ENCODE measurements around the gene NAGPA. TPM values are rescaled to one million over a fixed set of nuclear protein-coding genes. Genes with fewer than 3 reads are reported as not detected.

The NAGPA gene
- polyA plus RNA-seq, 1 donor from 2014 or later: 36.6 TPM

DNA sequence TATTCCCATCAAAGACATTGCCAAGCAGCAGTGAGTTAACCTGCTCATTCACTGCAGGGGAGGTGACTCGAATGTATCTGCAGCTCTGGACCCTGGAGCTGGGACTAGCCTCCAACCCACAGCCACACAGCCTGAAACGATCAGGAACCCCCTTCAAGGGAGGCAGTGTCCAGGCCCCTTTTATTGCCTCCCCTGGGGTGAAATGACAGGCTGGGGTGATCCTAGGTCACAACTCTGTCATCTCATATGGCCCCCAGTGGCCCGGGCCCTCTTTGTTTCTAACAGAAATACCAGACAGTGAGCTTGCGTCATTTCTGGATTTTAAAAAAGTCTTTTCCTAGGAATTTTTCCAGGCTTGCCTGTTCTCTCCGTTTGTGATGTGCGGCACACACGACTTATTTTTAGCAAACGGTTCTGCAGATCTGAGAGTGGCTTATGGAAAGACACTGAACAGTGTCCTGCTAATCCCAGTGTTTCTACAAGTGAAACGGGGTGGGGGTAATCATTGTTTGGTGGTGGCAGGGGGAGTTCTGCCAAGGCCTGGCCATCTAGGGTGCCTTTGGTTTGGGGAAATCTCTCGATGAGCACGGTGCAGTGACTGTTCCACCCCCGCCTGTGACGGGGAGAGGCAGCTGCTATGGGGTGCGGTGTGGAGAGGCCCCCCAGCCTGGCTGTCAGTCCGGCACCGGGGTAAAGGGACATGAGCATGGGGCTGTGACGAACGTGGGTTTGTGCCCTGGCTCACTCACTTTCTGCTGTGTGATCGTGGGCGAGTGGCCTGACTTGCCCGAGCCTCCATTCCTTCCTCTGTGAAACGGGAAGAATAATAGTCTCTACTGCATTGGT is 27.2 kb downstream of the NAGPA start:
- H3K9me3 ChIP-seq (ENCODE audit: low read length): no peaks in the 10 kb centered on the region
- H3K79me2 ChIP-seq (replicated peaks; ENCODE audit: insufficient read depth, low read length): no peaks in the 10 kb centered on the region
- no peak overlapping the region for H3K4me3 ChIP-seq (ENCODE audit: low read length)
- no peak overlapping the region for H3K27ac ChIP-seq (ENCODE audit: low read length)
- H3K4me2 ChIP-seq (ENCODE audit: low read length): no peak overlapping the region
- H2AFZ ChIP-seq (ENCODE audit: low read depth, low read length): no peak overlapping the region
- no peak for TF ChIP-seq EZH2 (IDR thresholded peaks at IDR 0.05; ENCODE audit: borderline replicate concordance, insufficient read depth, low read length, poor library complexity, severe bottlenecking)
- no peak for TF ChIP-seq MXI1 (conservative IDR thresholded peaks at IDR 0.05; ENCODE audit: poor library complexity, severe bottlenecking)
- no peak for TF ChIP-seq EP300 (conservative IDR thresholded peaks at IDR 0.05; ENCODE audit: poor library complexity, severe bottlenecking)
- TF ChIP-seq SMC3 (conservative IDR thresholded peaks at IDR 0.05; ENCODE audit: poor library complexity): no peak
- TF ChIP-seq, protein P1, sequence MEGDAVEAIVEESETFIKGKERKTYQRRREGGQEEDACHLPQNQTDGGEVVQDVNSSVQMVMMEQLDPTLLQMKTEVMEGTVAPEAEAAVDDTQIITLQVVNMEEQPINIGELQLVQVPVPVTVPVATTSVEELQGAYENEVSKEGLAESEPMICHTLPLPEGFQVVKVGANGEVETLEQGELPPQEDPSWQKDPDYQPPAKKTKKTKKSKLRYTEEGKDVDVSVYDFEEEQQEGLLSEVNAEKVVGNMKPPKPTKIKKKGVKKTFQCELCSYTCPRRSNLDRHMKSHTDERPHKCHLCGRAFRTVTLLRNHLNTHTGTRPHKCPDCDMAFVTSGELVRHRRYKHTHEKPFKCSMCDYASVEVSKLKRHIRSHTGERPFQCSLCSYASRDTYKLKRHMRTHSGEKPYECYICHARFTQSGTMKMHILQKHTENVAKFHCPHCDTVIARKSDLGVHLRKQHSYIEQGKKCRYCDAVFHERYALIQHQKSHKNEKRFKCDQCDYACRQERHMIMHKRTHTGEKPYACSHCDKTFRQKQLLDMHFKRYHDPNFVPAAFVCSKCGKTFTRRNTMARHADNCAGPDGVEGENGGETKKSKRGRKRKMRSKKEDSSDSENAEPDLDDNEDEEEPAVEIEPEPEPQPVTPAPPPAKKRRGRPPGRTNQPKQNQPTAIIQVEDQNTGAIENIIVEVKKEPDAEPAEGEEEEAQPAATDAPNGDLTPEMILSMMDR (IDR thresholded peaks at IDR 0.05; ENCODE audit: poor library complexity, severe bottlenecking): no peak
- no peak for TF ChIP-seq TAF1 (IDR thresholded peaks at IDR 0.05; ENCODE audit: low read depth)
- no peak for TF ChIP-seq POLR2AphosphoS5 (IDR thresholded peaks at IDR 0.05)
- H3K9ac ChIP-seq (ENCODE audit: low read length): no peak overlapping the region
- no peaks in the 10 kb centered on the region for H3F3A ChIP-seq (ENCODE audit: insufficient read depth, low read length, poor library complexity, severe bottlenecking)
- no peaks in the 10 kb centered on the region for H3K36me3 ChIP-seq (ENCODE audit: insufficient read depth, low read length)
- H4K20me1 ChIP-seq (ENCODE audit: insufficient read depth): no peaks in the 10 kb centered on the region
- H3K27me3 ChIP-seq (ENCODE audit: insufficient read depth, low read depth, low read length): no peaks in the 10 kb centered on the region
- H3K9me2 ChIP-seq (ENCODE audit: insufficient read depth, low read length): no peaks in the 10 kb centered on the region

DNA sequence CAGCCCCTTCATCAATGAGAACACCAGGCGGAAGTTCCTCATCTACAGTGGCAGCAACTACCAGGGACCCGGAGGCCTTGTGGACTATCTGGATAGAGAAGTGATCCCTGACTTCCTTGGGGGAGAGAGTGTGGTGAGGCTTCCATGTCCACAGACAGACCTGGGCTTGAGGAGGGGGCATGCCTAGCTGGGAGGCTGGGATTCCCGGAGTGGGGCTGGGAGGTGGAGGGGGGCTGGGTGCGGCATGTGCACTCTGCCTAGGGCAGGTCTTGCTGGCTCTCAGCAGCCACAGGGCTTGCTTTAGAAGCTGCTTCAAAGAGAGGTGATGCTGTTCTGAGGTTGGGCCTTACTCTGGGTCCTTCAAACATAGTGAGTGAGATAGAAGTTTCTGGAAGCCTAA is 27.8 kb downstream of the NAGPA start:
- no peaks in the 10 kb centered on the region for H3K9me2 ChIP-seq (ENCODE audit: insufficient read depth, low read length)
- no peak overlapping the region for H2AFZ ChIP-seq (ENCODE audit: low read depth, low read length)
- no peaks in the 10 kb centered on the region for H3K79me2 ChIP-seq (replicated peaks; ENCODE audit: insufficient read depth, low read length)
- no peak overlapping the region for H3K27ac ChIP-seq (ENCODE audit: low read length)
- no peaks in the 10 kb centered on the region for H4K20me1 ChIP-seq (ENCODE audit: insufficient read depth)
- no peaks in the 10 kb centered on the region for H3F3A ChIP-seq (ENCODE audit: insufficient read depth, low read length, poor library complexity, severe bottlenecking)
- no peaks in the 10 kb centered on the region for H3K9me3 ChIP-seq (ENCODE audit: low read length)
- H3K27me3 ChIP-seq (ENCODE audit: insufficient read depth, low read depth, low read length): no peaks in the 10 kb centered on the region
- H3K4me3 ChIP-seq (ENCODE audit: low read length): no peak overlapping the region
- TF ChIP-seq EP300 (conservative IDR thresholded peaks at IDR 0.05; ENCODE audit: poor library complexity, severe bottlenecking): no peak
- TF ChIP-seq EZH2 (IDR thresholded peaks at IDR 0.05; ENCODE audit: borderline replicate concordance, insufficient read depth, low read length, poor library complexity, severe bottlenecking): no peak
- TF ChIP-seq SMC3 (conservative IDR thresholded peaks at IDR 0.05; ENCODE audit: poor library complexity): no peak
- TF ChIP-seq, protein P1 (IDR thresholded peaks at IDR 0.05; ENCODE audit: poor library complexity, severe bottlenecking): no peak
- no peak for TF ChIP-seq POLR2AphosphoS5 (IDR thresholded peaks at IDR 0.05)
- TF ChIP-seq, protein P2, sequence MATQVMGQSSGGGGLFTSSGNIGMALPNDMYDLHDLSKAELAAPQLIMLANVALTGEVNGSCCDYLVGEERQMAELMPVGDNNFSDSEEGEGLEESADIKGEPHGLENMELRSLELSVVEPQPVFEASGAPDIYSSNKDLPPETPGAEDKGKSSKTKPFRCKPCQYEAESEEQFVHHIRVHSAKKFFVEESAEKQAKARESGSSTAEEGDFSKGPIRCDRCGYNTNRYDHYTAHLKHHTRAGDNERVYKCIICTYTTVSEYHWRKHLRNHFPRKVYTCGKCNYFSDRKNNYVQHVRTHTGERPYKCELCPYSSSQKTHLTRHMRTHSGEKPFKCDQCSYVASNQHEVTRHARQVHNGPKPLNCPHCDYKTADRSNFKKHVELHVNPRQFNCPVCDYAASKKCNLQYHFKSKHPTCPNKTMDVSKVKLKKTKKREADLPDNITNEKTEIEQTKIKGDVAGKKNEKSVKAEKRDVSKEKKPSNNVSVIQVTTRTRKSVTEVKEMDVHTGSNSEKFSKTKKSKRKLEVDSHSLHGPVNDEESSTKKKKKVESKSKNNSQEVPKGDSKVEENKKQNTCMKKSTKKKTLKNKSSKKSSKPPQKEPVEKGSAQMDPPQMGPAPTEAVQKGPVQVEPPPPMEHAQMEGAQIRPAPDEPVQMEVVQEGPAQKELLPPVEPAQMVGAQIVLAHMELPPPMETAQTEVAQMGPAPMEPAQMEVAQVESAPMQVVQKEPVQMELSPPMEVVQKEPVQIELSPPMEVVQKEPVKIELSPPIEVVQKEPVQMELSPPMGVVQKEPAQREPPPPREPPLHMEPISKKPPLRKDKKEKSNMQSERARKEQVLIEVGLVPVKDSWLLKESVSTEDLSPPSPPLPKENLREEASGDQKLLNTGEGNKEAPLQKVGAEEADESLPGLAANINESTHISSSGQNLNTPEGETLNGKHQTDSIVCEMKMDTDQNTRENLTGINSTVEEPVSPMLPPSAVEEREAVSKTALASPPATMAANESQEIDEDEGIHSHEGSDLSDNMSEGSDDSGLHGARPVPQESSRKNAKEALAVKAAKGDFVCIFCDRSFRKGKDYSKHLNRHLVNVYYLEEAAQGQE (IDR thresholded peaks at IDR 0.05; ENCODE audit: borderline replicate concordance): no peak
- TF ChIP-seq TAF1 (IDR thresholded peaks at IDR 0.05; ENCODE audit: low read depth): no peak
- no peak overlapping the region for H3K4me2 ChIP-seq (ENCODE audit: low read length)
- H3K36me3 ChIP-seq (ENCODE audit: insufficient read depth, low read length): no peaks in the 10 kb centered on the region
- no peak overlapping the region for H3K9ac ChIP-seq (ENCODE audit: low read length)
